Measurements from ENCODE around the gene FOXJ1.

The FOXJ1 gene

DNA sequence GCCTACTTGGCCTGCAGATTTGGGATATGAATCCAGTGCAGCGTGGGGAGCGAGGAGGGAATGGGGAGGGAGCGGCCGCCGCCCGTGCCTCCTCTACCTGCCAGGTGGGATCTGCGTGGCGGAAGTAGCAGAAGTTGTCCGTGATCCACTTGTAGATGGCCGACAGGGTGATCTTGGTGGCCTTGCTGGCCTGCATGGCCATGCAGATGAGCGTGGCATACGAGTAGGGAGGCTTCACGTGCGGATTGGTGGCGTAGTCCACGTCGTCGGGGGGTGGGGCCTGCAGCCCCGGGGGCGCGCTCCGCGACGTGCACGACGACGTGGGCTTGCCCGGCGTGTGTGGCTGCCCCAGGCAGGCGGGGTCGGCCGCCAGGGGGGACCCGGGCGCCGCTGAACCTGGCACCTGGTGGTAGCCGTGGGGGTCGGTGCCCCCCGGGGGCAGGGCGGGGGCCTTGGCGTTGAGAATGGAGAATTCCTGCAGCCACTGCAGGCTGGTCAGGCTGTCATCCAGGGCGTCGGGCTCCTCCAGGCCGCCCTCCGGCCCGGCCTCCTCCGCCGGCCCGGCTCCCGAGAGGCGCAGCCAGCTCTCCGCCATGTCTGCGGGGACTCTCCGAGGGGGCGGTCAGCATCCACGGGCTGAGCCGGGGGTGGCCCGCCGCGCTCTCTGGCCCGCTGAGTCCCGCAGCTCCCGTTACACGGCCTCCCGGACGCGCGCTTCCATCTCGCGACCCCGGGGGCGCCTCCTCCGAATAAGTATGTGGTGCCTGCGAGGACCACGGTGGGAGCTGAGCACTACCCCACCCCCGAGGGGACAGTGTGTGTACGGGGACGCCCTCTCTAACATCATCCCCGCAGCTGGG, 1.0 kb downstream of the FOXJ1 start:
- no peak for DNase-seq

DNA sequence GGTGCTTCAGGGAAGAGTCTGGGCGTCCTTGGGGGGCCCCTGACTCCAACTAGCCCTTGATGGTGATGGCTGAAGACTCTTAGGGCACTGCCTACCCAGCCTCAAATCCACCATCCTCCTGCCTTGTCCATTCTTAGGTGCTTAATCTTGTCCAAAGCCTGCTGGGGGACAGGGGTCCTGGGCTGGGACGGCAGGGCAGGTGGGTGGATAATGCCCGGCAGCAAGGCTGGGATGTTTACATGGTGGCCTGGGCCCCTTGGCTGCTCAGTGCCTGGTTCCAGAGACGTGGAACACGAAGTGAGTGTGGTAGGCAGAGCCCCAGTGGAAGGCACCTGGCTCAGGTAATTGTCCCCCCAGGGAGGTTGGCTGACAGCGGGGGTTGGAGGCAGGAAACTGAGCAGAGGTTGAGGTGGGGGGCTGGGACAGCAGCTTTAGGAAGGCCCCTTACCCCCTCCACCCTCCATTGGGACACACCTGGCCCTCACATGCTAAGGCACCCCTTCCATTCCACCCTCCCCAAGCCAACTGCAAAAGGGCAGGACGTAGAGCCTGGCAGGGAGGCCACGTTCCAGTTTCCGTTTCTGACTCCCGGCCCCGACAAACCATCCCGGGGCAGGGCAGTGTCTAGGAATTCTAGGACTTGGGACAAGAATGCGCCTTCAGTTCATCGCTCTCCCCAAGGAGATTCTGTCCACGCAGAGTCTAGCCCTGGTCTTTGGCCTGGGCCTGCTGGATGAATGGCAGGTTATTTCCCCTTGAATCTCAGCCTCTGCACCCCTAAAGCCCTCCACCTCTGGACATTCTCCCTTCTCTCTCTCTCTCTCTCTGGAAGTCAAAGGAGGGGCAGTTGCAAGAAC, 1.9 kb downstream of the FOXJ1 start:
- DNase-seq = no peak

DNA sequence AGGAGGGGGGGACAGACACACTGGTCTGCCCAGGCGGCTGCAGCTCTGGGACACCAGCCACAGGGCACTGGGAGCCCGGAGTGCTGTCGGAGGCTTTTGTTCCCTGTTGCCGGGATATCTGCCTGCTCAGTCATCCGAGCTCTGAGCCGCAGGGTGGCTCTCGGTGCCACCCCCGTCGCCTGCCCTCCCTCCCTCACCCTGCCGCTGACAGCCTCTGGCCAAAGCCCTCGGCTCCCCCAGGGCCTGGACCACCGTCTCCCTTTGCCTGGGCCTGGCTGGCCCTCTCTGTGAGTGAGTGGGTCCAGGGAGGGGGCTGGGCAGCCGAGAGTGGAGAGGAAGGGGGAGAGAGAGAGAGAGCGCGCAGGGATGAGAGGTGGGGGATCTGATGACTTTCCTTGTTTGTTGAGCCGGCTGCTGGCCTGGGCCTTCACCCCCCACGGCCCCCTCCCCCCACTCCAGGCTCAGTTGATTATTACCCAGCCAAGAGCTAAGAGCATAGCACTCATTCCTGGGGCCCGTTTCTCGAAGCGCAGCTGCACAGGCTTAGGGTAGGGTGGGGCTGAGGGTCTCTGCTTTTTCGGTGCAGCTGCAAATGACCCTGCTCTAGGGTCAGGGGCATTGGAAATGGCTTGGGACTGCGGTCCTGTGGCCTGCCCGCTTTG, 2.7 kb downstream of the FOXJ1 start:
- DNase-seq = no peak

DNA sequence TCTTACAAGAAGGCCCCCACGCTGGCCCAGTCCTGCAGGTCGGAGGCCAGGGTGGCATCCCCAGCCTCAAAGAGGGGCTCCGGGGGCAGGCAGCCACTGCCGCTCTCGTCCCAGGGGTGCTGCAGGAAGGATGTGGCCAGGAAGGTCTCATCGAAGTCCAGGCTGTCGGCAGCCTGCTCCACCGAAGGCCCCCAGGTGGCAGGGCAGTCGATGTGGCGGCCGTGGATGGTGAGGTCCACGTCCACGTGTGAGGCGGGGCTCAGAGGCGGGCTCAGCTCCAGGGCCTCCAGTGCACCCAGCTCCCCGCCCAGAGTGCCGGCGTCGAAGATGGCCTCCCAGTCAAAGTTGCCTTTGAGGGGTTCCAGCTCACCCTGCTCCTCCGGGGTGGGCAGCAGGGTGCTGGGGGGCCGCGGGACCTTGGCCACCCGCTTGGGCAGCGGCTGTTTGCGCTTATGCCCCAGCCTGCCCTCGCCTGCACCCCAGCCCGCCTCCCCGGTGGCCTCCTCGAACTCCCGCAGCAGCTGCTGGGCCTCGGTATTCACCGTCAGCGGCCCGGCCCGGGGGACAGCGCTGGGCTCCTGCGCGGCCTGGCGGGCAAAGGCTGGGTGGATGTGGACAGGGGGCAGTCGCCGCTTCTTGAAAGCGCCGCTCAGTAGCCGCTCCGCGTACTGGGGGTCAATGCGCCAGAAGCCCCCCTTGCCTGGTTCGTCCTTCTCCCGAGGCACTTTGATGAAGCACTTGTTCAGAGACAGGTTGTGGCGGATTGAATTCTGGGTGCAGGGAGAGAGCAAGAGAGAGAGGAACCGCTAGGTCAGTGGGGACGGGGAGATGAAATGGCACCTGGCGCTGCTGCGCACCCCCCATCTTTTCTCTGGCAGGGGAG, 3.5 kb downstream of the FOXJ1 start:
- DNase-seq = no peak

DNA sequence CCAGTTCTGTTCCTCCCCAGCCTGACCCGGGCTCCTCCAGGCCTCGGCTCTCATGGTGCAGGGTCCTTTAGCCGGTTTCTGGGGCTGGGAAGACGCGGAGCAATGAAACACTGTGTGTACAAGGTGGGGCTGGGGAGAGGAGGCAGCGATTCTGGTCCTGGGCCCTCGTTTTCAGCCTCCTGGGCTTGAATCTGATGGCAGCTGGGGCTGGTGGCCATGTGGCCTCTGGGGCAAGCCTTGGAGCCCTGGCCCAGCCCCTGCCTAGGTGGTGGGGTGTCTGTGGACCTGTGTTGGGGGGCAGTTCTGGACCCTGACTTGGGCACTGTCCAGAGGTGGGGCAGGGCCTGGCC, 4.1 kb downstream of the FOXJ1 start:
- no peak for DNase-seq

DNA sequence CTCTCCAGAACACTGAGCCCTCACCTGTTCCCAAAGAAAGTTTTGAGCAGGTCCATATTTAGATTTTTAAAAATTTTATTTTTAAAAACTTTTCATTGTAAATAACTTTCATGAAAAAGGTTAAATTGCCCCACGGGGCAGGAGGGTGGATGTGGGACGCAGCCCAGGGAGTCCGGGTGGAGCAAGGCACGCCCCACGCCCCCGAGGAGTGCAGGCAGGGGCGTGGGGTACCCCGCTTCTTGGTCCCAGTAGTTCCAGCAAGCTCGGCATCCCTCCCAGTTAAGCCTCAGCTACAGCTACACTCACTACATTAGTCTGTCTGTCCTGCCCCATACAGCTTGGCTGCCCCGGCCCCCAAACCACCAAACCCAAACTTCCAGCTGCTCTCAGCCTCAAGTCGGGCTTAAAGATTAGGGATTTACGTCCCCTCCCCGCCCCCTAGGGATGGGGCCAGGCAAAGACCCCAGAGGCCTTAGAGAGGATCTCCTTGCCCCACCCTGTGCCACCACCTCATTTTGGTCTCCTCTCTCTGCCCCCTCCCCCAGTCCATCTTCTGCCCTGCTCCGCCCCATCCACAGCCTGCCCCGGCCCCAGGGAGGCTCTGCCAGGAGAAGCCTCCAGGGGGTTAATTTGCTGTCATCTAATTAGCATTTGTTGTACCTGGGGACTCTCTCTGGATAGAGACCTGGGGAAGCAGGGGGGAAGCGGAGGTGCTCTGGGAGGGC, 4.6 kb downstream of the FOXJ1 start:
- DNase-seq = no peak

DNA sequence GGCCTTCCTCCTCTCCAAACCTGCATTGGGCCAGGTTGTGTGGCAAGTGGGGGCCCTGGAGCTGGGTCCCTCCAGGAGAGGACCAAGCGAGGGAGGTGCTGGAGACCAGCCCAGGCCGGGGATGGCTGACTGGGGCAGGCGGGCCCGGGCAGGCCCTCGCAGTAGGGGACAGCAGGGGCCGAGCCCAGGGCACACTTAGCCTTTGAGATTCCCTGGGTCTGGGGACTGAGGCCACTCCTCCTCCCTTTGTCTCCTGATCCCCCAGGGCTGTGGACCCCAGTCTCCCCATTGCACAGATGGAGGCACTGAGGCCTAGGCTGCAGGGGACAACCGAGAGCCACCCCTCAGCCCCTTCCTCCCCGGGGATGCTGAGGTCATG, 5.2 kb downstream of the FOXJ1 start:
- no peak for DNase-seq

DNA sequence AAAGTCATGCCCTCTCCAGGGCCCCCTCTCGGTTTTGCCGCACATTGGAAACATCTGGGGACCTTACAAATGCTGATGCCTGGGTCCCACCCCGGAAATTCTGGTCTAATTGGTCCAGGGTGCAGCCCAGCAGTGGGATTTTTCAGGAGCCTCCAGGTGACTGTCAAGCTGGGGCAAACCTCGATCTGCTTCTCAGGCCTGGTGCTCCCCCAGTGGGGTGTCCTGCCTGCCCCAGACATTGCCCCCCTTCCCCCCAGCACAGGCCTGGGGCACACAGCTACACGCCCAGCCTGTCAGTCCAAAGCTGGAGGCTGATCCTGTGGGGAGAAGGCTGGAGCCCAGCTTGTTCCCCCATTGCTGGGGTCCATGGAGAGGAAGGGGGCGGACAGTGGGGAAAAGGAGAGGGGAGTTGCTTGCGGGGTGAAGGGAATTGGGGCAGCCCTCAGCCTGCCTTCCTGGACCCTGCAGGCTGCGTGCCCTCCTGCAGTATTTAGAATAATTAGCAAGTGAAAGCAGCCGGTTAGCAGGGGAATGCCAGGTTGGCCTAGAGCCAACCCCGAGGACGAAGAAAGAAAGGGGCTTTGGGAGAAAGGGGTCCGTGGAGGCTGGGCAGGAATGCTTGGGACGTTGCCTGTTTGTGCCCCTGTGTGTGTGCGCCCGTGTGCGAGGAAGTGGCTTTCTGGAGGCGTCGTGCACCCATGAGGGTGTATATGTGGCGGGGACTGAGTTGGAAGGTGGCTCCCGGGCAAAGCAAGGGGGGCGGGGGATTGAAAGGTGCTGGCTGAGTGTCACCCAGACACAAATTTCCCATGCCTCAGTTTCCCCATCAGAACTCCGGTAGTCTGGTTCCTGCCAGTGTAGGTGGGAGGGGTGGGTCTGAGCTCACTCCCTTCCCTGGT, 5.9 kb downstream of the FOXJ1 start:
- DNase-seq = no peak

DNA sequence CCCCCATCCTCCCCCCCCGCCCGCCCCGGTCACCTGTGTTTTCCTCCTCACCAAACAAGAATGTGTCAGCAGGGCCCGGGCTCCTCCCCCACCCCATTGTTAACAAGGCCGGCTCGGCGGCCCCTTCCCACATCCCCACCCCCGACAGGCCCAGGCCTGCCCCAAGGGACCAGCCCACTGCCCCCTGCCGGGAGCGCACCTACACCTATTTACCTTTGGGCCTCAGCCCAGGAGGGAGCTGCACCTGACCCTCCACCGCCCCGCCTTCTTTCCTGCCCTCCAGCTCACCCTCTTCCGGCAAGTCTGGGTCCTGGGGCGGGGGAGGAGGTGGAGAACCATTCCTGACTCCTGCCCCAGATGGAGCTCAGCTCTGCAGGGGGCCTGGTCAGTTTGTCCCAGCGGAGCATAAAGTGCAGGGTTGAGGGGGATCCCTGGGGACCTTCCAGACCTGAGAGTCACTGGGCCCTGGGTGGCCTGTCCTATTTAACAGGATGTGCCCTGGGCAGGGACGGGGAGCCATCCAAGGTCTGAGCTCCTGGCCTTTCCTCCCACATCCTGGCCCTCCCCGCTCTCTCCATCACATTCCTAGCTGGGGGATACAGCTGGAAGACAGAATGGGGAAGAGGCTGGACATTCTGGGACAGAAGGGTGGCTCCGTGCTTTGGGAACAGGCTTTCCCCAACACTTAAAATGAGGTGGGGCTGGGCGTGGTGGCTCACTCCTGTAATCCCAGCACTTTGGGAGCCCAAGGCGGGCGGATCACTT, 8.3 kb downstream of the FOXJ1 start:
- peak in 1 of 2 experiments; percentile 43 for DNase-seq

DNA sequence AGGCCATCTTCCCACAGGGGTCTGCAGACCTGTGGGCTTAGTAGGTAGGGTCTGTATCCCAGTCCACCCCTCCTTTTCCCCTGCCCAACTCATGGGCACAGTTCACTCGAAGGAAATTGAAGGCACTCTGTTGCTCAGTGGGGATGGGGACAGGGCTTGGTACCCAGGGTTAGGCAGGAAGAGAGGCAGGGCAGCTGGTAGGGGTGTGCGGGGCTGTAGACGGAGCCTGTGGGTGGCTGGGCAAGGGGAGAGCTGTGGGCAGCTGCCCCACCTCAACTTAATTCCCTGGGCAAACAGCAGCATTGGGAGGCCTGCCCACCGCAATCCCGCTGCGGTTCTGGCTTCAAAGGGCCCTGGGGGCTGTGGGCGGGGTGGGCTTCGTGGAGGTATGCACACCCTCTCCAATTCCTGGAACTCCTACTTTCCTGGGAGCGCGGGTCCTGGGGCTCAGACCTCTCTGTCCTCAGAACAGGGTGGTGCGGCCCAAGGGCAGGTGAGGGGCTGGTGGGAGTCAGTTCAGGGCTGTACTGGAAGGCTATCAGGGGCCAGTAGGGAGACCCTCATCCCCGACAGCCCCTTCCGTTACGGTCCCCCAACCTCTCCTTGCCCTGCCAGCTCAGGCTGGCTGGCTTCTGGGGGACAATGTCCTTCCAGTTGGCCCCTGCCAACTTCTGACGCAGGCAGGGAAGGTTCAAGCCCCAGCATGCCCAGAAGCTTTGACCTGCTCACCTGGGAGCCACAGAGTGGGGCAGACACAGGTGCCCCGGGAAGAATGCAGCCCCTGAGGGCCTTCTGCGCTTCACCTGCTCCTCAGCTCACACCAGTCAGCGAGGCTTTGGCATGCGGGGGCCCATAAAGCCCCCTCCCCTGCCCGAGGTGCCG, 9.1 kb downstream of the FOXJ1 start:
- DNase-seq = no peak

DNA sequence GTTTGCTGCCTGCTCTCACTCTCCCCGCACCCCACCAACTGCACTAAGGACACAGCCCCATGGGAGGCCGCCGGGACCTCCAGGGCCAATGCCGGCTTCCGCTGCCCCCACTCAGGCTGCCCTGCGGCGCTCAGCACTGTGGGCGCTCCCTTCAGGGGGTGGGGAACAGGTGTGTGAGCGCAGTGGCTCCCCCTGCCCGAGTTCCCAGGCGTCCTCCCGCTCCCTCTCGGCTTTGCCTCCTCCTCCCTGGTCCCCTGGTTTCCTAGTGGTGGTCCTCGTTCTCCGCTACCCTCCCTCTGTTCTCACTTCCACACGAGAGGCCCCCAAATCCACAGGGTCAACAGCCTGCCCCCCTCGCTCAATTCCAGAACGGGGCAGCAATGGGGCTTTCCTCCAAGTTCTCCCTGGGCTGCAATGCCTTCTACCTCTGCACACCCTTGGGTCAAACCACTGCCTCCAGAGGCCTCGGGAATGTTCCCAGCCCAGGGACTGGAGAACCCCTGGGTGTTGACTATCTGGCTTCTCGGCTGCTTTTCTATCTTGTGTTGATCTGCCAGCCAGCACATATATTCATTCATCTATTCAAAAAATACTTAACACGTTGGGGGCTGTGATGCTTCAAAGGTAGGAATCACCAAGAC, 9.9 kb downstream of the FOXJ1 start:
- no peak for DNase-seq

DNA sequence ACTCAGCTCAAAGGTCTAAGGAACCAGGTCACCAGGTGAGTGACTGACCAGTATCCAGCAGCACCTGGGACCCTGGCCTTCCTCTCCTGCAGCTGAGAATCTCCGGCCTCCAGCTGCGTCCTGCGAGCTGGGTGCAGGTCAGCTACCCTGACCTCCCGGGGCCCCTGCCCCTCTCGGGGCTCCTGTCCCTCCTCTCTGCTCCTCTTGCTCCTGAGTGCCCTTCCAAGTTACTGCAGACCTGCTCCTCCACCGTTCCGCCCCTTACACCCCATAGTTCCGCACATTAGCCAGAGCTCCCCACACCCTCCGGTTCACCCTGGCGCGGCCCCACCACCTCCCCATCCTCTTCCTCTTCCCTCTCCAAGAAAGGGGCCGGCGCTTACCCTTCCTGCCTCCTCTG, 10.6 kb downstream of the FOXJ1 start:
- DNase-seq = no peak

DNA sequence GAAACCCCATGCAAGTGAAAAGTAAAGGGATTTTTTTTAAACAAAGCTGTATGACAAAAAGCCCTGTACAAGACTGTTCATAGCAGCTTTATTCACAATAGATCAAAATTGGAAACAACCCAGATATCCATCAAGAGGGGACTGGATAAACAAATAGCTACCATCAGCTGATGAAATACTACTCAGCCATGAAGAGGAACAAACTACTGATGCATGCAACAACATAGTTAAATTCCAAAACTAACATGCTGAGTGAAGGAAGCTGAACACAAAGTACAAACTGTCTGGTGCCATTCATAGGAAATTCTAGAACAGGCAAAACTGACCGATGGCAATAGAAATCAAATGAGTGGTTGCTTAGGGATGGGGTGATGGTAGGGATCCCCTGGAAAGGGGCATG, 15.1 kb downstream of the FOXJ1 start:
- DNase-seq = no peak

DNA sequence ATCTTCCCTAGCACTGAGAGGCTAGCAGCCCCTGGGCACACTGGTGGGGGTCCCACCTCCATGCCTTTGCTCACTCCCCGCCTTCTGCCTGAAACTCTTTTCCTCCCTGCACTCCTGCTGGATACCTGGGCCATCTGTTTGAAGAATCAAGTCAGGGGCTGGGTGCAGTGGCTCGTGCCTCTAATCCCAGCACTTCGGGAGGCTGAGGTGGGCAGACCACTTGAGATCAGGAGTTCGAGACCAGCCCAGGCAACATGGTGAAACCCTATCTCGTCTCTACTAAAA, 15.7 kb downstream of the FOXJ1 start:
- DNase-seq = no peak

DNA sequence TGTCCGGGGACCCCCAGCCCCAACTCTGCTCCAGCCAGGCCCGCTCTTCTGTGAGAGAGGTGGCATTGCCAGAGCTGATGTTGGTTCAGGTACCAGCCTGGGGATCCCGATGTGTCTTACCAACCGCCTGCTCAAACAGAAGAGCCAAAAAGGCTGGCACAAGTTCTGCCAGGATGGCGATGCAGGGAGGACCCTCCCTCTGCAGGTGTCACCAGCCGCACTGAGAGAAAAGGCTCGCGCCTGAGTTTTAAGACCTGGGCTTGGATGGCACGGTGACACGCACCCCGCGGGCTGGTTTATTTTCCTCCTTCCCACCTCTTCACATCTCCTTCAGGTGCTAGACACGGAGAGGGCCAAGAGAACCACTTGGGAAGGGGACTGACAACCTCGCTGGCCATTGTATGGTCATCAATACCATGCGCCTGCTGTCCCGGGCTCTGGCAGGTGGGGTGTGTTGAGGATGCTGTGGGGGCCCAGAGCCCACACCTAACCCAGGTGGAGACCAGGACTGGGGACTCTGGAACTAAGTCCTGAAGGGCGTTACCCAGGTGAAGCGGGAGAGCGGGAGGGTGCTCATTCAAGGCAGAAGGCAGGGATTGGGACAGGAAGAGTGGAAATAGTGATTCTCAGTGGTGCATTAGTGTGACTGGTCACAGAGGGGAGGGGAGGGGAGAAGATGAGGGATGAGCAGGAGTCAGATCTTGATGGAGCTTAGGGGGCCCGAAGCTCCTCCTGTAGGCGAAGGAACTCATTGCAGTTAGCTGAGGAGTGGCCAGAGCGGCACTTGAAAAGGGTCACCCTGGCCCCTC, 16.3 kb downstream of the FOXJ1 start:
- DNase-seq = no peak

DNA sequence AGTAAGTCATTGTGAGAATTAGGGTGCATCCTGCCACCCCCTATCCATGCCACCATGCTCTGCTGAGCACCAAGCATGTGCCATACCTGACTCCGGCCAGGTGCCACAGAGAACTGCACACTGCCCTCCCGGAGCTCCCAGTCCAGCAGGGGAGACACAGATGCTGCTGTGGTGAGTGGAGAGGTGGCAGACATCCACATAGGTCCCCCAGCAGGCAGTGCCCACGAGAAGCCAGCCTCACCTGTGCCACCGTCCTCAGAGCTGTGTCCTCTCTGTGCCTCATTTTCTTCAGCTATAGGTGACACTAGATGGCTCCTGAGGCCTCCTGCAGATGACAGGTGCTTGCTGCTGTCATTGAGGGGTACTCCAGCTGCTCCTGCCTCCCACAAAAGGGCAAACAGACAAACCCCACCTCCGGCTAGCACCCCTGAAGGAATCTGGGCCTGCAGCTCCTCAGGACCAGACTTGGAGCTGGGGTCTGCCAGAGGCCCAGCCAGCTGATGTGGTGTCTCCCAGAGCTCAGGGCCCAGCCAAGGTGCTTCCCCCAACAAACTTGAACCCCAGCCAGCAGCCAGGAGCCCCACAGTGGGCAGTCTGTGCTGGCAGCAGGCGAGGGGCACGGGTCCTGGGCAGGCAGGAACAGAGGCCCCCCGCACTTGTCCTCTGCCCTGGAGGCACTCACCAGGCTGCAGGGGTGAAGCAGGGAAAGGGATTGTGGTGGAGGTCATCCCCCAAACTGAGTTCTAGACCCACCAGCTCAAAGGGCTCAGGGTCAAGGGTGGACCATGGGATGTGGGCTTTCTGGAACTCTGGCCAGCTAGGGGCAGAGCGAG, 17.1 kb downstream of the FOXJ1 start:
- DNase-seq = no peak

DNA sequence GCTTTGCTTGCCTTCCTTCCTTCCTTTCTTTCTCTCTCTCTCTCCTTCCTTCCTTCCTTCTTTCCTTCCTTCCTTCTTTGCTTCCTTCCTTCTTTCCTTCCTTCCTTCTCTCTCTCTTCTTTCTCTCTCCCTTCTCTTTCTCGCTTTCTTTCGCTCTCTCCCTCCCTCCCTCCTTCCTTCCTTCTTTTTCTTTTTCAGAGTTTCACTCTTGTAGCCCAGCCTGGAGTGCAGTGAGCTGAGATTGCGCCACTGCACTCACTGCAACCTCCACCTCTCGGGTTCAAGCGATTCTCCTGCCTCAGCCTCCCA, 17.9 kb downstream of the FOXJ1 start:
- no peak for DNase-seq
